GM11168 (cell line): ENCODE results near the gene NLRP9.

Experiments
- in situ Hi-C: fragments of 300-500 bp; cut with MboI; formaldehyde crosslinking; loops from one replicate; pipeline ENCODE4 v1.12.0; 2022; ENCODE audit warnings: low sequenced_read_pairs; ENCODE audit not compliant: unreplicated experiment

The NLRP9 gene

DNA sequence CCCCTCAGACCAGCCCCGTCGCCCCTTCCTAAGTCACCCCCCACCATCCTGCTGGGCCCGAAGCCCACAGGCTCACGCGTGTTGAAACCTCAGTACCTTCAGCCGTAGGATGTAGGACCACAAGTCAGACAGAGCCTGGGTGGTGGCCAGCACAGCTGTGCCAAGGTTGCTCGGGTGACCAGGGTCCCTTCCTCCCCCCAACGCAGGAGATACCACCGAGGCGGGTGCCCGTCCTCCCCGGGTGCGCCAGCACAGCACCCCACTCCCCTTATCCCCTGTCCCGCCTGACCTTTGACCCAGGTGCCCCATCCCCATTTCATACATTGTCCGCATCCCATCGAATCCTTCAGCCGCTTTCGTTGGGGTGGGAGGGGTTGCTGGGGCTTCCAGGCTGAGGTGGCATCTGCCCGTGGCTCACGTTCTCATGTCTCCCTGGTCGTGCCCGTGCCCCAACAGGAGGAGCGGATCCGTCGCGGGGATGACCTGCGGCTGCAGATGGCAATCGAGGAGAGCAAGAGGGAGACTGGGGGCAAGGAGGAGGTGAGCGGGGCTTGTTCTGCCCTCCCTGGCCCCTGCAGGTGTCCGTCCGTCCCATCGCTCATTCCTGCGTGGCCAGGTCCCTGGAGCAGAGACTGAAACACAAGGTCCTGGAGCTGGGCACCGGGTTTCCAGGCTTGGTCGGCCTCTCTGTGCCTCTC lies 48.6 kb downstream of the NLRP9 start:
- in situ Hi-C loops, result no loop called here

GRCh38 chr19:55688422-55689218 lies 49.6 kb downstream of the NLRP9 start:
- in situ Hi-C loops, result no loop called here

DNA sequence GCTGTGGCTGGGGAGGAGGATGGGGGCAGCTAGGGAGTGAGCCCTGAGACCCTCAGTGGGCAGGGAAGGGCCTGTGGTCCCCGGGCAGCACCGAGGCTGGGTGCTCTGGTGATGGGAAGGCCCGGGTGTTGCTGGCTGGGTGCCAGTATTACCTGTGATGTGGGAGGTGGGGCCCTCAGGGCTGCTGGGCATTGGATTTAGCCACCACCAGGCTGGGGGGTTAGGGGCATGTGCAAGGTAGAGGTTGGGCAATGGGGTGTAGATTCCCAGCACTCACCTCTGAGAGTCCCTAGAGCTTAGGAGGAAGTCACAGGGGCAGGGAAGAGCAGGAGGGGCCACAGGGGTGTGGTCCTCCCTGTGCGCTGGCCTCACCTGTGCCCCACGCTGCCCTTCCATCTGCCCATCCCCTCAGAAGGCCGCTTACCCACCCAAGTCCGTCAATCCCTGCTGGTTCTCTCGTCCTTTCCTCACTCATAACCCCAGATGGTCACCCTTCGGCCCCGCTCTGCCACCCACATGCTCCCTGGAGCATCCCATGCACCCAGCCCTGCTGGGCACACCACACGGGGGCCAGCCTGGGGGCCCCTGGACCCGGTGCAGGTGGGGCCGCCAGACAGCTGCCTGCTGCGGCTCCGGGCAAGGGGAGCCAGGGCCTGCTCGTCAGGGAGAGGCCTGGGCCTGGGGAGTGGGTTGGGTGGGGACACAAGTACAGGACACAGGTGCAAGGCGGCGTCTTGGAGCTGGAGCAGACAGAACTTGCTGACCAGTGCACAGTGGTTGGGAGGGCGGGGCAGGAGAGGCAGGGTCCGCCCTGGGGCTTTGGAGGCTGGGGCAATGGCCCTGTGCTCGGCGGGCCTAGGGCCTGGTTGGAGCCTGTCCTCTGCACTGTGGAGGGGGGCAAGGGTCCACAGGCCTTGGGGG lies 50.7 kb downstream of the NLRP9 start:
- in situ Hi-C loops, result no loop called here

DNA sequence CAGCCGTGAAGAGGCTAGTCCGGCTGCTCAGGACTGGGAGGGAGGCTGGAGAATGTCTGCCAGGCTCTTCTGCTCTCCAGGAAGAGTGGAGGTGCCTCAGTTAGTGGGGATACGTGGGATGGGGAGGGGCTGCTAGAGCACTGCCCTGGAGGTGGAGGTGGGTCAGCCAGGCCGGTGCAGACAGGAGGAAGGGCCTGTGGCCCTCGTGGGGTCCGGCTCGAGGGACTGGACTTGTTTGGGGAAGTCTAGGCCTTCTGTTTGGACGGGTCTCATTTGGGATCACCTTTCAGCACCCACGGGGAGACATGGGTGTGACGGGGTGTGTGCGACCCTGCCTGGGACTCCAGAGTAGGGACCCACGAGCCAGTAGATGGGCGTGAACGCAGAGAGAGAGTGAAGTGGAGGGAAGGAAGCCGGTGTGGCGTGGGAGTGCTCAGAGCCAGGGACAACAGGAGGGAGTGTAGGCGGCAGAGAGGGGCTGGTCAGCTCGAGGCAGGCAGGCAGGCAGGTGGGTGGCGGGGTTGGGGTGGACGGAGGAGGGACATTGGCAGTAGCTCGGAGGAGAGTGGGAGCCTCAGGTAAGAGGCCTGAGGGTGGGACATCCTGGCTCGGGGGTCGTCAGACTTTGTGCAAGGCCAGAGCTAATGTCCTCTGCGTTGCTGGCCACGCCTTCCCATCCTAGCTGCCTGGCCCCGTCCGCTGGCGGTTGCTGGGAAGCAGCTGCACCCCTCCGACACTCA lies 51.7 kb downstream of the NLRP9 start:
- in situ Hi-C loops, result no loop called here

- in situ Hi-C loops, result no loop called here
These were observed 52.4 kb downstream of the NLRP9 start for GRCh38 chr19:55685776-55686175.

GRCh38 chr19:55684946-55685681 lies 53.1 kb downstream of the NLRP9 start:
- in situ Hi-C loops, result no loop called here

DNA sequence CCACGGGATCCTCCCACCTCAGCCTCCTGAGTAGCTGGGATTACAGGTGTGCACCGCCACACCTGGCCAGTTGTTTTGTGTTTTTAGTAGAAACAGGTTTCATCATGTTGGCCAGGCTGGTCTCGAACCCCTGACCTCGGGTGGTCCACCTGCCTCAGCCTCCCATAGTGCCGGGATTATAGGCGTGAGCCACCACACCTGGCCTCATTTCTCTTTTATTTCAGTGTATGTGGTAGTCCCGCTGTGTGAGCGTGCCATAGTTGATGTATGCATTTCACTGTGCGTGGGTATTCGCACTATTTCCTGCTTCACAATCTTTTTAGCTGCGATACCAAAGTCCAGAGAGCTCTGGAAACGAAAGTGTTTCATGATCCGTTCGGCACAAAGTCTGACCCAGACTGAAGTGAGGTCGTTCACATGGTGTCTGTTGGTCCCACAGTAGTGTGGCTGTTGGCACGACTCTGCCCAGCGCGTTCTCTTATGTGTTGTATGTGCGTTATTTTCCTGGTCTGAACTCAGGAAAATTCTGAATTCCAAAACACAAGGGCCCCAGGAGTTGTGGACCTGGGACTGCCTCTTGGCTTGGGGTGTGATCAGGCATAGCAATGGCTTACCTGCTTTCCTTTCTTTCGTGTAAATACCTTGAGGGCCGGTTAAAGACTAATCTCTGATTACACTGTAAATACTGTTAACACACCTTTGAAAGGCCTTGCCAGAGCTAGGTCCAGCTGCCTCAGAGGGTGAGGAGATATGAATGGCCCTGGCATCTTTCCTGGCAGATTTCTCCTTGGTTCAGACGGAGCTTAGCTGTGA lies 54.5 kb downstream of the NLRP9 start:
- in situ Hi-C loops, result no loop called here

- in situ Hi-C loops, result no loop called here
These were observed 56.8 kb downstream of the NLRP9 start for GRCh38 chr19:55681131-55682092.

DNA sequence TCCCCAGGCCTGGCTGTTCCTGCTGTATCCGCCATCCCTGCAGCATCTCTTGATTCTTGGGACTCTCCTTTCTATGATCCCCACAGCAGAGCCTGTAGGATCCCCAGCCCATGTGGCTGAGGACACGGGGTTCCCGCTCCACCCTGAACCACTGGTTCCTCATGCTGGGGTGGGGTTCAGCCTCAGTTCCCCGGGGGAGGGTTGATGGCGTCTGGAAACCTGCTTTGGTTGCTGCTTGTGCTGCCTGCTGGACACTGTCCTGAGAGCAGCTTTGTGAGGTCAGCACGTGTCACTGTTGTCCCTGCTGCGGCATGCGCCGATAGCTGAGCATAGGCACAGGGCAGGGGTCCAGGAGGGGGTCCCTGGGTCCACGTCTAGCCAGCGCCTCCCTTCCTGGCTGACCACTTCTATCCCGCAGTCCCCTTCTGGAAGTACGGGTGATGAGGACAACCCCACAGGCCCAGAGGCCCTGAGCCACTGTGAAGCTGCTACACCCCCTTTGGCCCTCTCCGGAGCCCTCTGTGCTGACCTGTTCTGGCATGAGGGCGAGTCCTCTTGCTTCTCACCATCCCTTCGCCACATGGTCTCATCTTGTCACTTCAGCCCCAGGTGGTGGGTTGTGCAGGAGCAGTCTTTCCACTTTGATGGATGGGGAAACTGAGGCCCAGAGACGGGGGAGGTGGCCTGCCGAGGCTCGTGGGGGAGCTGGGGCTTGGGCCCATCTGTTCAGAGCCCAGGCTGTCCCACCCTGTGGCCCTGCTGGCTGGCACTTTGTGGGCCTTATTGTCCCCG lies 57.7 kb downstream of the NLRP9 start:
- in situ Hi-C loops, result no loop called here

DNA sequence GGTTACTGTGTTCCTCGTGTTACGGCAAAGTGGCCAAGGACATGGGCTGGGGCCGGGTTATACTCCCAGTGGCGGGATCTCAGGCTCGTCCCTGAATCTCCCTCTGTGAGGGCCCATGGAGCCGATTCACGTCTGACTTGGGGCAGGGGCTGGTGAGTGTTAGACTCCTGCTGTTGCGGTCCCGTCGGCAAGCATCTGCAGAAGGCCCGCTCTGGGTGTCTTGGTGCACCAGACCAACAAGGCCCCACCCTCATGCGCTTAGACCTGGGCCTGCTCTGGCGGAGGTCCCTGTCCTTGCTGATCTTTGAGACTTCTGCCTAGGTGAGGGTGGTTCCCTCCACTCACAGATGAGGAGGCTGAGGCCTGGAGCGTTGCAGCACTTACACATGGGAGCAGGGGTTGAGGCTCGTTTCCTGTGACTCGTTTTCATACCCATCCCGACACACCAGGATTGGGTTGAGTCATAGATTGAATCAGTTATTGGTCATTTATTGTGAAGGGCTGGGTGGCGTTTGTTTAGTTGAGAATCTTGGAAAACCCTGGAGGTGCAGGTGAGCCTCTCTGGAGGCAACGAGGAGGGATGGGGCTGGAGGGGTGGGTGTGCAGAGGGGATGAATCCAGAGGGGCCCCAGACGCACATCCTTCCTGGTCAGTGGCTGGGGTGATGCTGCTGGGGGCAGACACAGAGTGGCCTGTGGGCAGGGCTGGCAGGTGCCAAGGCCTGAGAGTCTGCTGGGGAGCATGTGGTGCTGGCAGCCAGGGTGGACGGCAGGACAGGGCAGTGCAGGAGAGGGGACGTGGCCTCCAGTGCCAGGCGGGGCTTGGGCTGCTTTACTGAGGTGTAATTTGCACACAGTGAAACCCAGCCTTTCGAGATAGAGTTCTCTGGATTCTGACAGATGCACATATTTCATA lies 58.6 kb downstream of the NLRP9 start:
- in situ Hi-C loops, result no loop called here

- in situ Hi-C loops, result no loop called here
These were observed 60.0 kb downstream of the NLRP9 start for GRCh38 chr19:55678121-55678671.

DNA sequence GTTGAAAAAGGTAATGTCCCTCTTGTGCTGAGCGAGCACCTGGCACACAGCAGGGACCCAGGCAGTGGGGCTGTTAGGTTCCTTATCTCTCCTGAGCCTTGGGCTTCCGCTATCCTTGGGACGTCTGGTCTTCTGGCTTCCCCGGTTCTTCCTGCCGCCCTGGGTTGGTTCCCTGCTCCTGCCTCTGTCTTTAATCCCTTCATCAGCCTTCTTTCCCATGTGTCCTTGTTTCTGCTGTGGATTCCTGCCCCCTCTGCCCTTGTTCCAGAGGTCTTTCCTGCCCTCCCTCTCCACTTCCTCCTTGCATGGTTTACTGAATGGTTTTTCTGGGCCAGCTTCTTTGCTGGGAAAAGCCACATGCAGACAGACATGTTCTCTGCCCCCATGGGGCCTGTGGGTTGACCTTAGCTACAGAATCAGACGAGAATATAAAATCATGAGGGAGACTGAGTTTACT lies 60.6 kb downstream of the NLRP9 start:
- in situ Hi-C loops, result no loop called here

DNA sequence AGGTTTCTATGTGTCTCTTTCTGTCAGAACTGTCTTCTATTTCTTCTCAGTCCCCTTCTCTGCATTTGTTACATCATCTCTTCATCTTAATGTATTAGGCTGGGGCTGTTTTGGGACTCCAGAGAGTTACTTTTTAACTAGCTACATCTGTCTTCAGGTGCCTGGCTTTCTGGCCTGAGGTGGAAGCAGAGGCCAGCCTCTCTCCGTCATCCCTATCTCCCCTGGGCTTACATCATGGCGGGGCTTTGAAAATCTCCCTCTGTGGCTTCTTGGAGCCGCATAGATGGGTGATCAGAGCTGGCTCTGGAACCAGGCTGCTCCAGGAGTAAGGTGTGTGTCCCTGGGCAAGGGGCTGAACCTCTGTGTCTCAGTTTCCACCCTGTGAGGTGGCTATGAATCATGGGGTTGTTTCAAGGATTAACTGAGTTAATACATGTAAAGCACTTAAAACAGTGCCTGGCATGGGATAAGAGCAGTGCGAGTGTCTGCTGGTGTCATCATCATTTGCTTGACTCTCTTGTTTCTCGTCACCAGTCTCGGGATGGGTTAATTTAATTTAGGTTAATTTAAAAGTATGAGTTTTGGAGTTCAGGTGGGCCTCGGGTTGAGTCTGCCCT lies 61.2 kb downstream of the NLRP9 start:
- in situ Hi-C loops, result no loop called here

GRCh38 chr19:55676383-55676782 lies 61.8 kb downstream of the NLRP9 start:
- in situ Hi-C loops, result no loop called here
